K562 (cell line): ENCODE data around the gene TXNIP. TPM values are rescaled to one million over a fixed set of nuclear protein-coding genes. Genes with fewer than 3 reads are reported as not detected.

ENCODE experiments used
- AFF1 ChIP-seq, 2 experiments: fragments of 450-650 bp; IDR thresholded peaks; 2 replicates each; pipeline ENCODE4 v1.6.1; 2018; ENCODE audit warnings: mild to moderate bottlenecking in 2 of 2, low read depth in 1 of 2; ENCODE audit not compliant: partially characterized antibody in 2 of 2
- ARHGAP35 ChIP-seq: fragments of 450-650 bp; IDR thresholded peaks from 2 replicates; pipeline ENCODE4 v1.6.1; 2018; ENCODE audit not compliant: partially characterized antibody
- CXXC5 ChIP-seq: fragments of 250-450 bp; sonication (Bioruptor Pico); IDR thresholded peaks from 2 replicates; pipeline ENCODE4 v1.8.0; 2022; ENCODE audit warnings: inconsistent platforms, mild to moderate bottlenecking, moderate library complexity
- E2F3 ChIP-seq: fragments of 250-450 bp; sonication (Bioruptor Pico); IDR thresholded peaks from 2 replicates; pipeline ENCODE4 v1.4.0; 2020; ENCODE audit warnings: mild to moderate bottlenecking
- ETS1 ChIP-seq: conservative IDR thresholded peaks from 2 replicates; pipeline ENCODE4 v1.6.1; 2011; ENCODE audit warnings: low read depth, mild to moderate bottlenecking, low read length; ENCODE audit not compliant: control insufficient read depth
- HMG20A ChIP-seq: fragments of 450-650 bp; formaldehyde crosslinking; conservative IDR thresholded peaks from 2 replicates; pipeline ENCODE4 v1.4.0; 2020; ENCODE audit warnings: mild to moderate bottlenecking, mixed read lengths
- KHSRP ChIP-seq: fragments of 450-650 bp; IDR thresholded peaks from 2 replicates; pipeline ENCODE4 v1.6.1; 2017
- POLR2AphosphoS2 ChIP-seq: IDR thresholded peaks from 2 replicates; pipeline ENCODE4 v1.6.1; 2012; ENCODE audit warnings: low read length, improper control_type of control experiment
- RBM25 ChIP-seq: fragments of 200-400 bp; formaldehyde crosslinking; IDR thresholded peaks from 2 replicates; pipeline ENCODE4 v1.6.1; 2018; ENCODE audit warnings: low read length, low read depth, moderate library complexity; ENCODE audit not compliant: severe bottlenecking
- SMAD1 ChIP-seq: fragments of 150-350 bp; IDR thresholded peaks from 2 replicates; pipeline ENCODE4 v1.6.1; 2014; ENCODE audit warnings: low read length, low read depth; ENCODE audit not compliant: partially characterized antibody
- SNRNP70 ChIP-seq: fragments of 200-400 bp; formaldehyde crosslinking; optimal IDR thresholded peaks from 2 replicates; pipeline ENCODE3; 2017; ENCODE audit warnings: low read depth, low read length
- SP2 ChIP-seq: IDR thresholded peaks from 2 replicates; pipeline ENCODE4 v1.6.1; 2011; ENCODE audit warnings: mild to moderate bottlenecking, low read depth, low read length, moderate library complexity; ENCODE audit not compliant: poor library complexity, severe bottlenecking; ENCODE audit errors: extremely low read depth
- THRAP3 ChIP-seq: fragments of 450-650 bp; IDR thresholded peaks from 2 replicates; pipeline ENCODE4 v1.6.1; 2016; ENCODE audit warnings: mild to moderate bottlenecking, inconsistent platforms, borderline replicate concordance
- ZNF134 ChIP-seq: fragments of 250-450 bp; sonication (Bioruptor Pico); conservative IDR thresholded peaks from 2 replicates; pipeline ENCODE4 v1.4.0; 2020
- ZNF311 ChIP-seq: fragments of 250-450 bp; sonication (Bioruptor Pico); IDR thresholded peaks from 2 replicates; pipeline ENCODE4 v1.4.0; 2020; ENCODE audit warnings: mild to moderate bottlenecking, moderate library complexity
- ZNF592 ChIP-seq: fragments of 450-650 bp; IDR thresholded peaks from 2 replicates; pipeline ENCODE4 v1.6.1; 2017; ENCODE audit warnings: antibody characterized with exemption, mild to moderate bottlenecking
- ZNF77 ChIP-seq: fragments of 250-450 bp; sonication (Bioruptor Pico); IDR thresholded peaks from 2 replicates; pipeline ENCODE4 v1.5.0; 2020
- polyA plus RNA-seq, 8 experiments: library from polyadenylated mRNA; depleted of rRNA in 4 of 8; stranded (reverse) in 5 of 8; unstranded in 3 of 8; fragments of >200 nt; fragmentation: Nextera tagmentation in 2 of 8; fragmentation: Illumina TruSeq in 1 of 8; extraction: Ambion mirVana in 2 of 8; extraction: Trizol in 1 of 8; gene quantifications; 2 replicates each; pipeline versions ENCODE4 v1.2.1 to v1.2.3, GENCODE V29; 2011 to 2014; ENCODE audit warnings: inconsistent platforms in 1 of 8, missing spikeins in 1 of 8
- total RNA-seq, 7 experiments: library from RNA; depleted of rRNA in 6 of 7; stranded (reverse); fragments of >200 nt in 6 of 7; fragmentation: Illumina TruSeq in 2 of 7; extraction: Trizol in 2 of 7; gene quantifications; 2 replicates each; pipeline versions ENCODE4 v1.2.1 to v1.2.3, GENCODE V29; 2011 to 2021; ENCODE audit warnings: low replicate concordance in 1 of 7

TXNIP gene
- total and polyA plus RNA-seq, 9 of the 15 experiments (the other 6 are each of a cell fraction or from before 2014, with no cell fraction given), result 120 to 499 (median 257) TPM

- TF ChIP-seq ZNF592 (0 out of 2 replicates have a peak, but pooled peaks have one; percentile 5), SP2 (no peak), E2F3 (CRISPR knock-in tag) (no peak), AFF1 (IDR thresholded peaks at IDR 0.05; ENCODE audit: low read depth in 1 of 2, partially characterized antibody in 2 of 2) (peak; percentile 14 to 61), POLR2AphosphoS2 (peak; percentile 27), SMAD1 (peak; percentile 67), ZNF134 (CRISPR knock-in tag) (no peak), ZNF77 (CRISPR knock-in tag) (no peak), ZNF311 (CRISPR knock-in tag) (no peak), CXXC5 (CRISPR knock-in tag) (no peak), ARHGAP35 (peak; percentile 31), KHSRP (peak; percentile 60; the same call in 1 of the 2 replicates), HMG20A (no peak), RBM25 (no peak), THRAP3 (0 out of 2 replicates have a peak, but pooled peaks have one; percentile 53), ETS1 (no peak), SNRNP70 (no peak)
These were observed 2.6 kb downstream of the TXNIP start (continued) for GRCh38 chr1:145993618-145994390.
